Transverse colon (tissue), 3 donors: Measurements from ENCODE around the gene MCRIP2.

Experiments used
- CTCF ChIP-seq, 5 experiments: fragments of 200-600 bp in 3 of 5; fragments of 450-650 bp in 2 of 5; sonication (generic) in 3 of 5; IDR thresholded peaks; 1 replicate in 2 of 5; 2 replicates in 3 of 5; pipeline ENCODE4 v1.5.1; 2016 to 2017; ENCODE audit warnings: antibody characterized with exemption in 5 of 5, inconsistent platforms in 3 of 5, mild to moderate bottlenecking in 2 of 5, moderate library complexity in 1 of 5
- POLR2A ChIP-seq: fragments of 450-650 bp; IDR thresholded peaks from one replicate; pipeline ENCODE4 v1.6.1; 2016; ENCODE audit warnings: antibody characterized with exemption, mild to moderate bottlenecking, moderate library complexity

GRCh38 chr16:625117-625976 is 16.3 kb upstream of the MCRIP2 start:
- no peak for TF ChIP-seq POLR2A
- TF ChIP-seq CTCF (IDR thresholded peaks at IDR 0.05), result no peak
